ENCODE measurements around the gene VAV2.

DNA sequence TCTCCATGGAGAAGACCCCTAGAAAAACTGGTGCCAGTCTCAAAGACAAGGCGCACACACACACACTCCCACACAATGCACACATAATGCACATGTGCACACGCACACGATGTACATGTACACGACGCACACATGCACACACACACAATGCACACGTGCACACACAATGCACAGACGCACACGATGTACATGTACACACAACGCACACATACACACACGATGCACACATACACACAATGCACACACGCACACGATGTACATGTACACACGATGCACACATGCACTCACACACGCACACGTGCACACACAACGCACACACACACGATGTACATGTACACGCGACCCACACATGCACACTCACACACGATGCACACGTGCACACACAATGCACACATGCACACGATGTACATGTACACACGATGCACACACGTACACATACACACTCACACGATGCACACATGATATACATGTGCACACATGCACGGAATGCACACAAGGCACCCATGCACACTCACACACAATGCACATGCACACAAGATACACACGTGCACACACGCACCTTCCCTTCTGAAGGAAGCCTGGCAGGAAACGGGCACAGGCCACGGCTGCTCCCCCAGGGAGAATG lies 76.5 kb downstream of the VAV2 start:
- TF ChIP-seq, protein P1, sequence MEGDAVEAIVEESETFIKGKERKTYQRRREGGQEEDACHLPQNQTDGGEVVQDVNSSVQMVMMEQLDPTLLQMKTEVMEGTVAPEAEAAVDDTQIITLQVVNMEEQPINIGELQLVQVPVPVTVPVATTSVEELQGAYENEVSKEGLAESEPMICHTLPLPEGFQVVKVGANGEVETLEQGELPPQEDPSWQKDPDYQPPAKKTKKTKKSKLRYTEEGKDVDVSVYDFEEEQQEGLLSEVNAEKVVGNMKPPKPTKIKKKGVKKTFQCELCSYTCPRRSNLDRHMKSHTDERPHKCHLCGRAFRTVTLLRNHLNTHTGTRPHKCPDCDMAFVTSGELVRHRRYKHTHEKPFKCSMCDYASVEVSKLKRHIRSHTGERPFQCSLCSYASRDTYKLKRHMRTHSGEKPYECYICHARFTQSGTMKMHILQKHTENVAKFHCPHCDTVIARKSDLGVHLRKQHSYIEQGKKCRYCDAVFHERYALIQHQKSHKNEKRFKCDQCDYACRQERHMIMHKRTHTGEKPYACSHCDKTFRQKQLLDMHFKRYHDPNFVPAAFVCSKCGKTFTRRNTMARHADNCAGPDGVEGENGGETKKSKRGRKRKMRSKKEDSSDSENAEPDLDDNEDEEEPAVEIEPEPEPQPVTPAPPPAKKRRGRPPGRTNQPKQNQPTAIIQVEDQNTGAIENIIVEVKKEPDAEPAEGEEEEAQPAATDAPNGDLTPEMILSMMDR (conservative IDR thresholded peaks at IDR 0.05; ENCODE audit: low read length): no peak
- TF ChIP-seq EZH2phosphoT487 (IDR thresholded peaks at IDR 0.05; ENCODE audit: borderline replicate concordance, low read depth, low read length): no peak
